Hippocampal formation (tissue), 2 donors: ENCODE measurements around the gene ARHGAP10.
"Not testable (repeated sequence)": the region's sequence is repeated elsewhere in the genome, so short reads cannot be mapped to it uniquely, and the experiment has no call there.

ENCODE experiments used
- DNase-seq, 2 donors: peaks; one replicate each; lab custom pipeline; 2025; lab: John Stamatoyannopoulos, UW

ARHGAP10 gene

DNA sequence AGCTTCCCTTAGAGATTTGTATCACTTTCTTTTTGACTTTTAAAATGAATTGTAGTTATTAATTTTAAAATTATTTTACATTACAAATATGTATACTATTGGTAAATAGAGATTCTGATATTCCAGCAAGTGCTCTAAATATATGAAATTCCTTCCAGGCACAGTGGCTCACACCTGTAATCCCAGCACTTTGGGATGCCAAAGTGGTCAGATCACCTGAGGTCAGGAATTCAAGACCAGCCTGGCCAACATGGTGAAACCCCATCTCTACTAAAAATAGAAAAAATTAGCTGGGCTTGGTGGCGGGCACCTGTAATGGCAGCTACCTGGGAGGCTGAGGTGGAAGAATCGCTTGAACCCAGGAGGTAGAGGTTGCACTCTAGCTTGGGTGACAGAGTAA is 180.2 kb downstream of the ARHGAP10 start:
- DNase-seq = not testable (repeated sequence)

- no peak for DNase-seq
Observed at GRCh38 chr4:147913137-147913536, 181.2 kb downstream of the ARHGAP10 start.

DNA sequence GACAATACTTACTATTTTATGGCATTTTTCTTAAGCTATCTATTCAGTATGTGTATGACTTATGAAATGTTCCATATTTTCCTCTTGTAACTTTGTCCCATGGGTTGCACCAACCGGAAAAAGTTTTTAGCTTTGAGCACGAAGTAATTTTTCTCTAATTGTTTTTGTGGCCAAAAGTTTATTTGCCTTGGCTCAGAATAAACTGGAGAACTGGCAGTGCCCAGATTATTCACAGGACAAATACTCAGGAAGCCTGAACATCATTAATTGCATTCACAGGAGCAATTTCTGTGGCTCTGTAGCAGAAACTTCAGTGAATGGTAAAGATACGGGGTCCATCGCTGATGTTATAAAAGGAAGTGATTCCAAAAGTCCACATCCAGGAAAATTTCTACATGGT is 184.5 kb downstream of the ARHGAP10 start:
- DNase-seq = no peak

- no peak for DNase-seq
Observed at GRCh38 chr4:147923381-147923780, 191.5 kb downstream of the ARHGAP10 start.

DNA sequence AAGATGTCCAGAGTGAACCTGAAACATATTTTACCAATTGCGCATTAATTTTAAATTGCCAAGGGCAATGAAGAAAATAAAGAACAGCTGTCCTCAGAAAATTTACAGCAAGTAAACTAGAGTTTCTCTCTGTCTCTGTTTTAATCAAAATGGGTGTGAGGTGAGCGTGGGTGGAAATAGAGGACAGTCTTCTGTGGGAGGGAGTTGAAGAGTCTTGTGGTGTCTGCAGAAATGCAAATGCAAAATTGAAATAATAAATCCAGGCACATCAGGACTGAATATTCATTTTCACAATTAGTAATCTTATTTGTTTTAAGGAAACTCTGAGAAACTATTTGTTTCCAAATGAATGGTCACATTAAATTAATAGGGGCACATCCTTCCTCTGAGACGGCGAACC is 192.0 kb downstream of the ARHGAP10 start:
- DNase-seq = no peak

DNA sequence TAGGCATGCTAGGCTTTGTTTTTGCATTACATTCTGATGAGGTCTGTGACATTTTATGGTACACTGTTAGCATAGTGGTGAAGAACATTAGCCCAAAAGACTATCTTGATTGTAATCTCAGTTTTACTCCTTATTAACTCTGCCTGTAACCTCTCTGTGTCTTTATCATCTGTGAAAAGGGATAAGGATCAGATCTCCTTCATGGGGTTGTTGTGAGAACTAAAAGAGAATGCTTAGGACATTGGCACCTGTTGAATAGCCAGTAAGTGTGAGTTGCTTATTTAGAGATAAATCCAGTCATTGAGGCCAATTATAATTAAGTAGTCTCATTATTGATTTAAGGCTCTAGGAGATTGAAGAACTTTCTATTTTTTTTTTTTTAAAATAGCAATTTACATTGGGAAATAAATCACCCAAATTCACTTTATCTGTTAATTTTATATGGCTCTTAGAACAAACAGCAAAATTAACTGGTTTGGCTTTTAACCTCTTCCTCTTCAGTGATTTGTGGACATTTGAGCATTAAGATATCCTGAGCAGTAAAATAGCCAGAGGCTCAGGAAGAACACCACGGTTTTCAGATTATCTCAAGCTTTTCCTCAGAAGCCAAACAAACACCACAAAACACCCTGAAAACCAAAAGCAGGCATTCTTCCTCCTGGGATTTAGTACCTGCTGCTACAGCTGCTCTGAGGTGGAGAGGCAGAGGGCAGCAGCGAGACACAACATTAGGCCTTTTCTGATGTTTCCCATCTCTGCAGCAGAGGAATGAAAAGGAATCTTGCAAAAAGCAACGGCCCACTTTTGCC is 192.9 kb downstream of the ARHGAP10 start:
- peak in 1 of 2 donors; percentile 43 for DNase-seq

- no peak for DNase-seq
Observed at GRCh38 chr4:147927377-147928137, 195.7 kb downstream of the ARHGAP10 start.

GRCh38 chr4:147928400-147928799 is 196.5 kb downstream of the ARHGAP10 start:
- DNase-seq = no peak

GRCh38 chr4:147929746-147930145 is 197.9 kb downstream of the ARHGAP10 start:
- DNase-seq = no peak

DNA sequence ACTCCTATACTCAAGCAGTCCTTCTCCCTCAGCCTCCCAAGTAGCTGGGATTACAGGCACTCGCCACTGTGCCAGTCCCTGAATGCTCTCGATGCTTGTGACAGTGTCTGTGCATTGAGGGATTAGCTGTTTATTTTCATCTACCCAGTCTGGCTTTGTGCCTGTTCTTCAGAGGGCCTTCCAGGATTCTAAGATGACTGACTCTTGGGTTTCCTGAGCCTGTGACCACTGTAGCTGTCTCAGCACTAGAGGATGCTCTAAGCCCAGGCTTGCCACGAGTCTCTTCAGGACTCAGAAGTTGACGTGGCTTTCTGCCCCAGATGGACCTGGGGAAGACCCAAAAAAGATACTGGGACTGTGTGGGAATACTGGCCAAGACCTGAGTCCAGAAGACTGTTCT is 201.4 kb downstream of the ARHGAP10 start:
- no peak for DNase-seq

- no peak for DNase-seq
Observed at GRCh38 chr4:147933779-147934178, 201.9 kb downstream of the ARHGAP10 start.

DNA sequence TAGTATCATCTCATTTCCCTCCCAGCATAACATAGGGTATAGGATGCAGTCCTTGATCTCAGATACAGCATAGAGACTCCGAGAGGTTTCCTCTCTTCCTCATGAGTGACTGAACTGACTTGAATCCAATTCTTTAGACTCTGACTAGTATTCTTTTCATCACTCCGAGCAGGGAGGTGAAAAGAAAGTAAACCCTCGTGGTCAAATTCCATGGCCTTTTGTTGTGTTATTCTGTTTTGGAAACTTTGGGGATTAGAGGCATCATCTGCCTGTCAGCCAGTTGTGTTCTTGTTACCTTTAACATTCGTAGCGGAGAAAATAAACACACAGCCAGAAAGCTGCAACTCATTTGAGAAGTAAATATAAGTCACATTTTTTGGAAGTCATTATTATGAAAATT is 206.6 kb downstream of the ARHGAP10 start:
- no peak for DNase-seq

- DNase-seq = peak in 1 of 2 donors; percentile 27
Observed at GRCh38 chr4:147940171-147940570, 208.3 kb downstream of the ARHGAP10 start.

DNA sequence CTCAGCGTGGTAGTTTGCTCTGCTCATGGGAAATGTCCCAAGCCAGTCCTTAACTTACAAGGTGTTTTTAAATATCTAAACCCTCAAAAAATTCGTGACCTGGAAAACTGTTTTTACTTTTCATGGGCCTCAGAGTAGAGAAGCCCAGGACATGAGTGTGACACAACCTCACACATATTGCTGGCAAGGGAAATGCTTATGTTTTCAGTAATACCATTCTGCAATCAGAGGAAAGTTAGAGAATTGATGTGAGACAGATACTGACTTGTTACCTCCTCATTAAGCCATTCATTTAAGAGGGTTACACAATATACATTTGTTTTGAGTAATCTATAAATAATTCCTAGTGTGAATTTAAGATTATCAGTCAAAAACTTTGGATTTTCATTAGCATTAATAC is 209.5 kb downstream of the ARHGAP10 start:
- DNase-seq = no peak

DNA sequence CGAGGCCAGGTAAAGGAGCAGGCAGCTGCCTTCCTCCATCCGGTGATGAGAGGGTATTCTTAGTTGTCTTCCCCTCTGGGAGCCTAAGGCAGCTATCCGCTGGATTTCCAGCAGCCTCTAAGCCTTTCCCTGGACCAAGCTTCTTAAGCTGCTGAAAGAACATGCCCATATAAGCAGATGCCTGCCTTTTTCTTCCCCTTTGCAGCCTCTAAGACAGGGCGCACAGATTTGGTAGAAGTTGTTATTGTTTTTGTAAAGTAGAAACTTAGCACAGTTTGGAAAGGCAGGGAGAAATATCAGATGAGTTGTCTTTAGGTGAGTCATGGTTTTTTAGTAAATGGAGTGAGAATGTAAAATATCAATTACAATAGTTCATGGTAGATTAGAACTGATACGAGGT is 210.8 kb downstream of the ARHGAP10 start:
- no peak for DNase-seq

- DNase-seq = no peak
Observed at GRCh38 chr4:147943159-147943638, 211.3 kb downstream of the ARHGAP10 start.

DNA sequence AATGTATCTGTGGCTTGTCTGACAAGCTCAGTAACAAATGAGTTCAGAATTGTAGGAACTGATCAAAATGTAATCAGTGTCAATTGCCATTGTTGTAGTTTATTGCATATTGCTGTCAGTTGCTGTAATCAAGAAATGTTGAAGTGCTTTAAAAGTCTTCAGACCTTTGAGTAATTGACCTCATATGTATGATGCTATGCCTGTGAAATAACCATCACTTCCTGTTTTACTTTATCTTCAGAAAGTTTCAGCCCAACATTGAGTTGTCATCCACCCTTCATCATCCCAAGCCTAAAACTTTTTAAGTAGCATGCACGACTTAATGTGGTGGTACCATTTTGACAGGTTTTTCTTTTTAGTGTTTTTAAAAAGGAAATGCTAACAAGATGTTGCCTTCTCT is 212.4 kb downstream of the ARHGAP10 start:
- DNase-seq = no peak

GRCh38 chr4:147944670-147945260 is 212.9 kb downstream of the ARHGAP10 start:
- no peak for DNase-seq

- DNase-seq = no peak
Observed at GRCh38 chr4:147948336-147948735, 216.4 kb downstream of the ARHGAP10 start.

DNA sequence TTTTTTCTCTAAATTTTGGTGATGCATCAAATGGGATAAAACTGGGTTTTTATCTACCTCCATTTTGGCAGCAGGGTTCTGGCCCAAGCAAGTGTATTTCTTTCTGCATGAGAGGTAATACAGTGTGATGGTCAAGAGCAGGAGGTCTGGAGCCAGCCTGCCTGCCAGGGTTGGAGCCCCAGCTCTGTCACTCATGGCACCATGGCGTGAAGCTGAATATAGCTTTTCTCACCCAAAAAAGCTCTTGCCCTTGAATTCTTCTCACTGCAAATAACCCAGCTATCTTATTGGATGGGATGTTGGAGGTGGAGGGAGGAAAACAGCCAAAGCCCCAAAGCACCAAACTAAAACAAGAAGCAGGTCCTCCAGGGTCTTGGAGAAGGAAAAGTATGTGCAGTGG is 218.4 kb downstream of the ARHGAP10 start:
- no peak for DNase-seq

- DNase-seq = no peak
Observed at GRCh38 chr4:147950841-147951240, 219.0 kb downstream of the ARHGAP10 start.

- DNase-seq = no peak
Observed at GRCh38 chr4:147954850-147955249, 223.0 kb downstream of the ARHGAP10 start.
